Small intestine (tissue), 7 donors: ENCODE data around the gene PFDN1. TPM values are rescaled to one million over a fixed set of nuclear protein-coding genes. Genes with fewer than 3 reads are reported as not detected.
A peak's percentile ranks its signal among the peaks of the same experiment; 100 is the strongest.
"Not testable (repeated sequence)": the region's sequence is repeated elsewhere in the genome, so short reads cannot be mapped to it uniquely, and the experiment has no call there.

ENCODE experiments used
- DNase-seq, 2 donors: peaks; one replicate each; pipeline versions ENCODE4 v3.0.0 to v3.0.0-alpha.2; 2013
- FAIRE-seq: peaks from 2 replicates; lab custom pipeline; 2012; peaks lifted over from hg19 to GRCh38; lab: Jason Lieb, UNC
- H3K27ac ChIP-seq, 3 donors: one replicate each; pipeline ENCODE4 v1.5.1; 2013; ENCODE audit warnings: low read length in 2 of 3, mild to moderate bottlenecking in 2 of 3, control low read depth in 1 of 3, inconsistent platforms in 1 of 3, low read depth in 1 of 3, moderate library complexity in 1 of 3
- H3K27me3 ChIP-seq, 3 donors: one replicate each; pipeline ENCODE4 v1.6.1; 2013; ENCODE audit warnings: low read length in 3 of 3, inconsistent platforms in 1 of 3; ENCODE audit not compliant: control insufficient read depth in 3 of 3, insufficient read depth in 3 of 3
- H3K36me3 ChIP-seq, 3 donors: one replicate each; pipeline ENCODE4 v1.6.1; 2013; ENCODE audit warnings: low read length in 3 of 3, inconsistent platforms in 1 of 3, low read depth in 1 of 3, mild to moderate bottlenecking in 1 of 3, moderate library complexity in 1 of 3; ENCODE audit not compliant: control insufficient read depth in 3 of 3, insufficient read depth in 2 of 3
- H3K4me1 ChIP-seq, 3 donors: one replicate each; pipeline ENCODE4 v1.6.1; 2013; ENCODE audit warnings: low read length in 2 of 3, inconsistent platforms in 1 of 3, low read depth in 1 of 3, mild to moderate bottlenecking in 1 of 3, moderate library complexity in 1 of 3; ENCODE audit not compliant: control insufficient read depth in 3 of 3, insufficient read depth in 2 of 3
- H3K4me3 ChIP-seq, 3 donors: one replicate each; pipeline ENCODE4 v1.5.1; 2013; ENCODE audit warnings: low read length in 3 of 3, control low read depth in 1 of 3, inconsistent platforms in 1 of 3, low read depth in 1 of 3, mild to moderate bottlenecking in 1 of 3, moderate library complexity in 1 of 3
- H3K9me3 ChIP-seq, 2 donors: one replicate each; pipeline ENCODE4 v1.6.1; 2013; ENCODE audit warnings: low read depth in 1 of 2, low read length in 1 of 2; ENCODE audit not compliant: control insufficient read depth in 2 of 2, insufficient read depth in 1 of 2
- WGBS, 3 donors: extraction: QIAGEN DNeasy Blood & Tissue Kit; methylation state at CpG; one replicate each; pipeline ENCODE4 v1.1.7; 2013; 5-methylcytosine and 5-hydroxymethylcytosine counted together
- polyA plus RNA-seq, 4 donors: library from polyadenylated mRNA; stranded (reverse) in 3 of 4; unstranded in 1 of 4; fragments of 200-250 nt in 3 of 4; fragments of 120-200 nt in 1 of 4; gene quantifications; one replicate each; pipeline versions ENCODE4 v1.2.1 to v1.2.3, GENCODE V29; 2013
- donor health status: healthy with polysubstance abuse.
- donor health status: control.
- donor health status: control.
- donor health status: Bipolar disorder and iron deficiency.
- donor health status: healthy.

Gene PFDN1
- polyA plus RNA-seq, 4 donors, result 53.8 to 73.1 (median 66.8) TPM

DNA sequence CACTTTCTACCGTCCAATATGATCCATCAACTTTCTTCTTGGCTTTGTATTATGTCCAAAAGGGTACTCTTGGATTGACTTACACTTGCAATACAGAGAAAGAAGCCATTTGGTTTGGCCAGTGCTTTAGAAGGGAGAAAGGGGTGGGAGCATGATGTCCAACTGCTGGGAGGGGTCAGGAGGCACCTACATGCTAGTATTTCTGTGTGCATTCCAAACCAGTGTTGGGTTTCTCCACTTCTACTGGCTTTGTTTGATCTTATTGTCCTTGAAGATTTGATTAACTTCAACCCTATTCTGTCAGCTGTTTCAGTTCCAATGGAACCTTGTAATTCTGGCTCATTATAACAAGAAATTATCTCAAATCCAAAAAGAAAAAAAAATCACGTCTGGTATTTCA is 100.3 kb downstream of the PFDN1 start:
- no peaks in the 10 kb centered on the region for H3K9me3 ChIP-seq
- no peak overlapping the region for H3K27ac ChIP-seq
- H3K36me3 ChIP-seq, result peaks cover 3 to 8% (median 5%) of the 10 kb centered on the region in 3 donors
- DNase-seq, result no peak
- WGBS, 3 donors, result 66 to 73% (median 69%) methylated on average over 2 of the region's 2 CpGs
- FAIRE-seq, result no peak
- no peak overlapping the region for H3K4me3 ChIP-seq
- no peaks in the 10 kb centered on the region for H3K27me3 ChIP-seq
- peaks cover 2 to 8% (median 4%) of the 10 kb centered on the region in 3 donors for H3K4me1 ChIP-seq

DNA sequence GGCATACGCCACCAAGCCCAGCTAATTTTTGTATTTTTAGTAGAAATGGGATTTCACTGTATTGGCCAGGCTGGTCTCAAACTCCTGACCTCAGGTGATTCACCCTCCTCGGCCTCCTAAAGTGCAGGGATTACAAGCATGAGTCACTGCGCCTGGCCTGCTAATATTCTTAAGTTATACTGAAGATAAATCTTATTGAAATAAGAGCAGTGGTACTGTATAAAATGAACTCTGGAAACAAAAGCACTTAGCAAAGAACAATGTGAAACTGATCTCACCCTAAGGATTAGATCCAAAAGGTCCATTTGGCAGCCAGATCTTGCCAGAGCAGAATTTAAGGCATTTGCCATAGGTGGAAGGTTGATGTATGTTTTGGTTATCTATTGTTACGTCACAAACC is 100.8 kb downstream of the PFDN1 start:
- WGBS, 3 donors, result 67 to 70% (median 70%) methylated on average over 4 of the region's 4 CpGs
- no peak for DNase-seq
- no peak overlapping the region for H3K27ac ChIP-seq
- H3K27me3 ChIP-seq, result no peaks in the 10 kb centered on the region
- H3K9me3 ChIP-seq, result no peaks in the 10 kb centered on the region
- H3K4me3 ChIP-seq, result no peak overlapping the region
- peaks cover 2 to 4% (median 4%) of the 10 kb centered on the region in 3 donors for H3K4me1 ChIP-seq
- H3K36me3 ChIP-seq, result peaks cover 3 to 8% (median 6%) of the 10 kb centered on the region in 3 donors
- FAIRE-seq, result no peak

DNA sequence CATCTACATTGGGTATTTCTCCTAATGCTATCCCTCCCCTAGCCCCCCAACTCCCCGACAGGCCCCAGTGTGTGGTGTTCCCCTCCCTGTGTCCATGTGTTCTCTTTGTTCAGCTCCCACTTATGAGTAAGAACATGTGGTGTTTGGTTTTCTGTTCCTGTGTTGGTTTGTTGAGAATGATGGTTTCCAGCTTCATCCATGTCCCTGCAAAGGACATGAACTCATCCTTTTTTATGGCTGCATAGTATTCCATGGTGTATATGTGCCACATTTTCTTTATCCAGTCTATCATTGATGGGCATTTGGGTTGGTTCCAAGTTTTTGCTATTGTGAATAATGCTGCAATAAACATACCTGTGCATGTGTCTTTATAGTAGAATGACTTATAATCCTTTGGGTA is 104.0 kb downstream of the PFDN1 start:
- not testable (repeated sequence) for H3K27ac ChIP-seq, DNase-seq, H3K9me3 ChIP-seq, H3K27me3 ChIP-seq, H3K4me3 ChIP-seq, FAIRE-seq
- Histone ChIP-seq H3K36me3 (peaks cover 7 to 12% (median 10%) of the 10 kb centered on the region in 3 donors), H3K4me1 (peaks cover 0 to 11% (median 2%) of the 10 kb centered on the region in 3 donors)
- 90 to 95% (median 93%) methylated on average over 1 of the region's 1 CpG for WGBS, 3 donors

DNA sequence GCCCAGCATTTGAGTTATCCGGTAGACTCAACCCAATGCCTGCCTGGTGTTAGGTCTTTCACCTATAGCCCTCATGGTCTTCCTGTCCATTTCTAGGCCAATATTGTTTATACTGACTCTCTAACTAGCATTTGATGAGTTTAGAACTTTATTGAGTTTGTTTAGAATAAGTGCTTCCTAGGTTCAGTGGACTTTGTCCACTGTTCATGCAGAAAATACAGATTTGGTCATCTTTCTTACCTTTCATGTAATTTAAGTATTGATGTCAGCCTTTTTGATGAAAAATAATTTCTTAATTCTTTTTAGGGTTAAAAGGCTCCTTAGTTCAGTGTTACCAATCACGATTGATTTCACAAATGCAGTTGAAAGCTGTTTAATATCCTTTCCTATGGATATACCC is 105.9 kb downstream of the PFDN1 start:
- Histone ChIP-seq H3K27ac (peak overlapping the region in 1 of 3 donors; percentile 36), H3K4me3 (no peak overlapping the region), H3K9me3 (no peaks in the 10 kb centered on the region), H3K4me1 (peaks cover 5 to 22% (median 12%) of the 10 kb centered on the region in 3 donors), H3K36me3 (peaks cover 7 to 12% (median 9%) of the 10 kb centered on the region in 3 donors), H3K27me3 (no peaks in the 10 kb centered on the region)
- WGBS, 3 donors, result 24 to 66% (median 40%) methylated on average over 2 of the region's 2 CpGs
- DNase-seq (peak in 1 of 2 donors; percentile 25), FAIRE-seq (no peak)

DNA sequence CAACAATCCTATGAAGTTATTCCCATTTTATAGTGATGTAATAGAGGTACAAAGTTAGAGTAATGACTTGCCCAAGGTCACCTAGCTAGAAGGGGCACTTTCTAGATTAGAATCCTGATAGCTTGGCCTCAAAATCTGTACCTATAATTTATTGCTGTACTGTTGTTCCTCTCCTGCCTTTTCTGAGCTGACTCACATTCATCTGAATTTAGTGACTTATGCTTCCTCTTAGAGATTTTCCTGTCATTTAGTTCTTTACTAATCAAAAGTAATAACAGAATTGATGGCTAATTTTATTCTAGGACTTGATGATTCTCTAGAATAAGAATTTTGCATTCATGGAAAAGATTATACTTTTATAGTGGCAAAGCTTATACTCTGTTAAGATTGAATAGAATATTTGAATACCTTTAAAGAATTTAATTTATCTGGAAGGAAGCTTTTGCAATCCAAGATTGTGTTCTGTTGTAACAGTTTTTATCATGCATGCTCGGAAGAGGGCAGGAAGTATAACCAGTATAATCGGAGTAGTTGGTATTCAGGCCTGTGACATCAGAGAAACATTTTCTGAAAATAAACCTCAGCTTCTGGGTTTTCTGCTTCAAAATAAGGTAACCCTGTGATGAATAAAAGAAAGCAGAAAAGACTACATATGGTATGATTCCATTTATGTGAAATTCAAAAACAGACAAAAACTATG is 106.6 kb downstream of the PFDN1 start:
- H3K36me3 ChIP-seq, result peaks cover 7 to 12% (median 9%) of the 10 kb centered on the region in 3 donors
- 36 to 59% (median 49%) methylated on average over 2 of the region's 2 CpGs for WGBS, 3 donors
- peaks cover 5 to 22% (median 16%) of the 10 kb centered on the region in 3 donors for H3K4me1 ChIP-seq
- H3K27me3 ChIP-seq, result no peaks in the 10 kb centered on the region
- FAIRE-seq (no peak), DNase-seq (peak; percentile 9 to 39)
- no peak overlapping the region for H3K4me3 ChIP-seq
- H3K9me3 ChIP-seq, result no peaks in the 10 kb centered on the region
- H3K27ac ChIP-seq, result peak overlapping the region in 2 of 3 donors; percentile 36 to 41

Other genes starting within 250 kb of the PFDN1 start
- 10 to 100 TPM in 1 of 4 donors, 1 to 10 TPM in 3; 4.8 to 15.8 (median 8.3) TPM for gene PURA, start 189.0 kb downstream of the PFDN1 start, polyA plus RNA-seq
- 10 to 100 TPM in 1 of 4 donors, 1 to 10 TPM in 3; 4.6 to 10.1 (median 7.9) TPM for gene IGIP, start 177.2 kb downstream of the PFDN1 start, polyA plus RNA-seq
- gene CYSTM1, start 127.9 kb downstream of the PFDN1 start, polyA plus RNA-seq, result 100 to 1,000 TPM in 3 of 4 donors, 10 to 100 TPM in 1; 94.4 to 884 (median 546) TPM
- gene HBEGF, start 43.5 kb upstream of the PFDN1 start, polyA plus RNA-seq, result 10 to 100 TPM in 3 of 4 donors, 1 to 10 TPM in 1; 2.1 to 18.1 (median 13.8) TPM
- gene SLC4A9, start 57.1 kb upstream of the PFDN1 start, polyA plus RNA-seq, result not detected
- gene ANKHD1, start 98.7 kb upstream of the PFDN1 start, polyA plus RNA-seq, result 100 to 1,000 TPM in 1 of 4 donors, 10 to 100 TPM in 3; 44.2 to 136 (median 61.9) TPM
- 10 to 100 TPM; 20.2 to 100.0 (median 60.7) TPM for gene EIF4EBP3, start 244.6 kb upstream of the PFDN1 start, polyA plus RNA-seq